Fibroblast of peridontal ligament (primary cell): ENCODE measurements around the gene CLIC1.
"Not testable (repeated sequence)": the region's sequence is repeated elsewhere in the genome, so short reads cannot be mapped to it uniquely, and the experiment has no call there.

Source experiments
- DNase-seq: peaks from one replicate; pipeline ENCODE4 v3.0.0-alpha.2; 2010; ENCODE audit errors: extremely low read depth

CLIC1 gene

GRCh38 chr6:31722173-31722572, 14.2 kb downstream of the CLIC1 start:
- DNase-seq = no peak

GRCh38 chr6:31721351-31722020, 14.8 kb downstream of the CLIC1 start, which contains the start of gene LY6G6C:
Gene LY6G6C, minus strand, starts transcription at chr6:31721746. Its CDS starts 67 bp downstream, at chr6:31721679.
- no peak for DNase-seq

GRCh38 chr6:31720196-31720770, 16.0 kb downstream of the CLIC1 start:
- no peak for DNase-seq

GRCh38 chr6:31719001-31719400, 17.3 kb downstream of the CLIC1 start:
- DNase-seq = no peak

GRCh38 chr6:31718265-31718664, 18.1 kb downstream of the CLIC1 start:
- no peak for DNase-seq

GRCh38 chr6:31717499-31718222, 18.7 kb downstream of the CLIC1 start:
- DNase-seq = no peak

- DNase-seq = no peak
These were observed 21.0 kb downstream of the CLIC1 start, which contains the start of gene LY6G6D for GRCh38 chr6:31715022-31715958. Gene LY6G6D, plus strand, starts transcription at chr6:31715348. Its CDS starts 8 bp downstream, at chr6:31715356.

- DNase-seq = no peak
These were observed 22.2 kb downstream of the CLIC1 start for GRCh38 chr6:31713991-31714684.

GRCh38 chr6:31713465-31713864, 22.9 kb downstream of the CLIC1 start:
- DNase-seq = no peak

- DNase-seq = no peak
These were observed 24.0 kb downstream of the CLIC1 start for GRCh38 chr6:31712296-31712695.

- no peak for DNase-seq
These were observed 25.1 kb downstream of the CLIC1 start for GRCh38 chr6:31711233-31711632.

- no peak for DNase-seq
These were observed 25.7 kb downstream of the CLIC1 start for GRCh38 chr6:31710523-31711219.

GRCh38 chr6:31709157-31709556, 27.2 kb downstream of the CLIC1 start:
- DNase-seq = not testable (repeated sequence)

- no peak for DNase-seq
These were observed 28.1 kb downstream of the CLIC1 start for GRCh38 chr6:31708224-31708623.

GRCh38 chr6:31707701-31708100, 28.6 kb downstream of the CLIC1 start:
- no peak for DNase-seq

- no peak for DNase-seq
These were observed 29.7 kb downstream of the CLIC1 start, which contains the start of gene LY6G6F for GRCh38 chr6:31706599-31706998. Gene LY6G6F, plus strand, starts transcription at chr6:31706866. Its CDS starts 41 bp downstream, at chr6:31706907.

GRCh38 chr6:31705931-31706330, 30.4 kb downstream of the CLIC1 start:
- no peak for DNase-seq

- DNase-seq = peak; percentile 98
These were observed 33.3 kb downstream of the CLIC1 start, which contains the start of gene ABHD16A for GRCh38 chr6:31702819-31703716. Gene ABHD16A, minus strand, starts transcription at chr6:31703324. Its CDS starts 43 bp downstream, at chr6:31703281.

- no peak for DNase-seq
These were observed 33.9 kb downstream of the CLIC1 start for GRCh38 chr6:31702405-31702818.
